KOPT-K1 (cell line): Measurements from ENCODE around the gene R3HCC1L.
"Not testable (repeated sequence)": the region's sequence is repeated elsewhere in the genome, so short reads cannot be mapped to it uniquely, and the experiment has no call there.

Source experiments
- H3K27ac ChIP-seq: fragments of 200-600 bp; sonication (generic); 2 replicates; pipeline ENCODE4 v1.5.1; 2016; ENCODE audit warnings: antibody characterized with exemption, mild to moderate bottlenecking, low read depth, low read length; ENCODE audit not compliant: poor library complexity, severe bottlenecking
- H3K36me3 ChIP-seq: fragments of 200-600 bp; sonication (generic); 2 replicates; pipeline ENCODE4 v1.5.1; 2017; ENCODE audit warnings: antibody characterized with exemption, mild to moderate bottlenecking, low read length, moderate library complexity; ENCODE audit not compliant: insufficient read depth
- H3K9me3 ChIP-seq: fragments of 200-600 bp; sonication (generic); 2 replicates; pipeline ENCODE4 v1.5.1; 2017; ENCODE audit warnings: antibody characterized with exemption, low read length, mild to moderate bottlenecking; ENCODE audit not compliant: insufficient read depth, poor library complexity, severe bottlenecking

Gene R3HCC1L

DNA sequence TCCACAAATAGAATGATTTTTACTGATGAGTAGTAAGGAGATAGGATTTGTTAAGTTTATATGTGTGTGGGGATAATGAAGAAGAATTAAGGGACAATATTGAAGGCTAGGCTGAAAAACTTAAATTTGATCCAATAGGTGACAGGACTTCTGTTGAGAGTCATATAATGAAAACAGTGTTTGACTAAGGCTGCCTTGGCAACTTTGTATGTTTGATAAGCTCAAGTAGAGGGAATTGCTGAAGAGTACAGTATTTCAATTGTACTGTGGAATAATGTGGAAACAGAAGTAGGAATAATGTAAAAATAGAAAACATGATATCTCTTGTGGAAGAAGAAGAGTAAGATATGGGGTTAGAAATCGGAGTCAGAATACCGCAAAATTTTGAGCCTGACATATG lies 10.5 kb downstream of the R3HCC1L start:
- peaks cover 4% of the 10 kb centered on the region; the same call in 1 of the 2 replicates for H3K36me3 ChIP-seq
- H3K27ac ChIP-seq: no peak overlapping the region
- H3K9me3 ChIP-seq: peaks cover 34% of the 10 kb centered on the region

DNA sequence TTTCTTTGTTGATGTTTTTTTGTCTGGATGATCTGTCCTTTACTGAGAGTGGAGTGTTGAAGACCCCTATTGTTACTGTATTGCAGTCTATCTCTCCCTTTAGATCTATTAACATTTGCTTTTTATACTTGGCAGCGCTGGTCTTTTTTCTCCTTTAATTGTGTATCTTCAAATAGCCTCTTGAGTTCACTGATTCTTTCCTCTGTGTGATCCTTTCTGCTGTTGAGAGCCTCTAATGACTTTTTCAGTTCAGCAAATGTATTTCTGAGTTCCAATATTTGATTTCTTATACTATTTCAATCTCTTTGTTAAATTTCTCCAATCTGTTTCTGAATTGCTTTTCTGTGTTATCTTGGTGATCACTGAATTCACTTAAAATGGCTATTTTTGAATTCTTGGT lies 15.4 kb downstream of the R3HCC1L start:
- peaks cover 13% of the 10 kb centered on the region; the same call in 1 of the 2 replicates for H3K36me3 ChIP-seq
- H3K9me3 ChIP-seq: peaks cover 54% of the 10 kb centered on the region

DNA sequence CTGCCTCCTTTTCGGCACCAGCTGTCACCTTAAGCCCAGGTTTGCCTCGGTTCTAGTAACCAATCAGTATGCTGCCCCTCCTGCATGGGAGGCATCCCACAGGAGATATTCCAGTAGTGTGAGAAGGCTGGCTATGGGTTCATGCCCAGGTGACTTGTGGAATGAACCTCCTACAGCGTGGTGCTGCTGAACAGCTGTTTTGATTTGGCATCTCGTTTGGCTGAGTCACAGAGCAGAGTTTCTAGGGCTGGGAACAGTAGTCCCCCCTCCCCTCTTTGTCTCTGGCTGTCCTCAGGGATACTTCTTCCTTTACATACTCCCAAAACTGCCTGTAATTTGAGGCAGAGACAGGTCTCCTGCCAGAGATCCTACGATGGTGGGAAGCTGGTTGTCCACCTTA lies 16.1 kb downstream of the R3HCC1L start:
- peaks cover 13% of the 10 kb centered on the region; the same call in 1 of the 2 replicates for H3K36me3 ChIP-seq
- no peak overlapping the region for H3K27ac ChIP-seq
- H3K9me3 ChIP-seq: peaks cover 54% of the 10 kb centered on the region

More for the DNA sequence above, 15.4 kb downstream of the R3HCC1L start:
- H3K27ac ChIP-seq: no peak overlapping the region

DNA sequence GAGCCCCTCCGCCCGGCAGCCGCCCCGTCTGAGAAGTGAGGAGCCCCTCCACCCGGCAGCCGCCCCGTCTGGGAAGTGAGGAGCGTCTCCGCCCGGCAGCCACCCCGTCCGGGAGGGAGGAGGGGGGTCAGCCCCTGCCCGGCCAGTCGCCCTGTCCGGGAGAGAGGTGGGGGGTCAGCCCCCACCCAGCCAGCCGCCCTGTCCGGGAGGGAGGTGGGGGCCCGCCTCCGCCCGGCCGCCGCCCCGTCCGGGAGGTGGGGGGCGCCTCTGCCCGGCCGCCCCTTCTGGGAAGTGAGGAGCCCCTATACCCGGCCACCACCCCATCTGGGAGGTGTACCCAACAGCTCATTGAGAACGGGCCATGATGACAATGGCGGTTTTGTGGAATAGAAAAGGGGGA lies 18.3 kb downstream of the R3HCC1L start:
- H3K27ac ChIP-seq: not testable (repeated sequence)
- Histone ChIP-seq H3K9me3 (peaks cover 38% of the 10 kb centered on the region), H3K36me3 (peaks cover 28% of the 10 kb centered on the region)

DNA sequence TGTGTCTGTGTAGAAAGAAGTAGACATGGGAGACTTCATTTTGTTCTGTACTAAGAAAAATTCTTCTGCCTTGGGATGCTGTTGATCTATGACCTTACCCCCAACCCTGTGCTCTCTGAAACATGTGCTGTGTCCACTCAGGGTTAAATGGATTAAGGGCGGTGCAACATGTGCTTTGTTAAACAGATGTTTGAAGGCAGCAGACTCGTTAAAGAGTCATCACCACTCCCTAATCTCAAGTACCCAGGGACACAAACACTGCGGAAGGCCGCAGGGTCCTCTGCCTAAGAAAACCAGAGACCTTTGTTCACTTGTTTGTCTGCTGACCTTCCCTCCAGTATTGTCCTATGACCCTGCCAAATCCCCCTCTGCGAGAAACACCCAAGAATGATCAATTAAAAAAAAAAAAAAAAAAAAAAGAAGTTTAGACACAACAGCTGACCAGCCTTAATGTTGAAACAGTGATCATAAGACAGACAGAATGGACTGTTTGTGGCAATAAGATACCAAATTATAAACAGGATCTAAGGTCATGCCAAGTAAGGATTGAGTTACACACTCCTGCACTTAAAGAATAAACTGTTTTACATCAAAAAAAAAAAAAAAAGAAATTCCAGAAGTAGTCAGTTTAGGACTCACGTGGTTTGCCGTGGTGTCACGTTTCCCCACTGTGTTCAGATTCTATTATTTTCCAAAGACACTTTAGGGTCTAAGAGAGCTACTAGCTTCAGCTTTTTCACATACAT lies 18.9 kb downstream of the R3HCC1L start:
- not testable (repeated sequence) for H3K27ac ChIP-seq
- peaks cover 28% of the 10 kb centered on the region for H3K36me3 ChIP-seq

DNA sequence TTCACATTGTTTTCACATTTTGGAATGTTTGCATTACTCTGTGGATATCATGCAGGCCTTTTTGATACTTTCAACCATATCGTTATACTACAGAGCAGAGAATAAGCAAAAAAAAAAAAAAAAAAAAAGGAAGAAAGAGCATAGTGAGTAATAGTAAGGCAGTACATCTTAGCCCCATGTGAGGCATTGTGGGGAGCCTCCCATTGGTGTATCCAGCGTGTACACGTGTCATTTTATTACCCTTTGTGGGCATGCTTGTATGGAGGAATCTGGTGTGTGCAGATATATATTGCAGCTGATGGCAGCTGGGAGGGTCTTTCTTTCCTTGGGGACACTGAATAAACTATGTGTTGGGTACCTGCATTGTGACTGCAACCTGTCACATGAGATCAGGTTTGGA lies 19.6 kb downstream of the R3HCC1L start:
- Histone ChIP-seq H3K27ac (no peak overlapping the region), H3K36me3 (peaks cover 28% of the 10 kb centered on the region), H3K9me3 (peaks cover 29% of the 10 kb centered on the region)

More for the DNA sequence above, 18.9 kb downstream of the R3HCC1L start:
- H3K9me3 ChIP-seq: peaks cover 35% of the 10 kb centered on the region

DNA sequence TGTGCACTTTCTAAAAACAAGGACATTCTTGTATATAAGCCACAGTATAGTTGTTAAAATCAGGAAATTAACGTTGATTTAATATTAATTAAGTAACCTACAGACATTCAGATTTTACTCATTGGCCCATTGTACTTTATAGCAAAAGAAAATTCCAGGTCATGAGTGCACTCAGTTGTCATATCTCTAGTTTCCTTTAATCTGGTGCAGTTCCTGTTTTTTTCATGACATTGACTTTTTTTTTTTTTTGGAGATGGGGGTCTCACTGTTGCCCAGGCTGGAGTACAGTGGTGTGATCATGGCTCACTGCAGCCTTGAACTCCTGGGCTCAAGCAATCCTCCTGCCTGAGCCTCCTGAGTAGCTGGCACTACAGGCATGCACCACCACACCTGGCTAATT lies 24.1 kb downstream of the R3HCC1L start:
- H3K27ac ChIP-seq: no peak overlapping the region
- H3K36me3 ChIP-seq: peaks cover 31% of the 10 kb centered on the region
- no peaks in the 10 kb centered on the region for H3K9me3 ChIP-seq

DNA sequence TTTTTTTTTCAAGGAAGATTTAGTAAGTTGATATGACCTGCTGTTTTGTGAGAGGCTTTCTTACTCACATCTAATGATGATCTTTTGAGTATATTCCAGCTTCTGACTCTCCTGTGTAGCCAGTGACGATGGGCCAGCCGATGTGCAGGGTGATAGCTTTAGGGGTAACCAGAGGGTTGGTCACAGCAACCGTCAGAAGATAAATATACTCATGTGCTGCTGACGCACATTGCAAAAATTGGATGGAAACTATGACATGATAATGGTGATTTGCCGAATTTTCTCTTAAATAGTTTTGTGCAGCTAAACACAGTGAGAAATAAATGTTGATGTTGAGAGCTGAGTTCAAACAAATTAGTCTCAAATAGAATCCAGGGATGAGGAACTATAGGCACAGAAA lies 29.5 kb downstream of the R3HCC1L start:
- peaks cover 69% of the 10 kb centered on the region for H3K36me3 ChIP-seq
- H3K9me3 ChIP-seq: no peaks in the 10 kb centered on the region
- no peak overlapping the region for H3K27ac ChIP-seq

DNA sequence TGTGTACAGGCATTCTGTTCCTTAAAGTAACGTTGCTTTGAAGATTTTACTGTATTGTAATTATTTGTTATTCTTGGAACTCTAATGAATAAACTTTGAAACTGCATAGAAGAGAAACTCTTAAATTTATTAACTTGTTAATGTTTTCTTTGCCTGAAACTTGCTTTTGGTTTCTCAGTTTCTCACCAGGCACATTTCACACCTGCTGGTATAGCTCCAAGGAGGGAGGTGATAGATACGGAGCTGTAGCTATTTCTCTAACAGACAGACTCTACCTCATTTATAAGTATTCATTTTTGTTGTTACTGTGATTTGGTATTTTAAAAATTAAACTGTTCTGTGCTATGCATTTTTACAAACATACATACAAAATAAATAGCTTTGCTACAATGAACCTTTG lies 32.7 kb downstream of the R3HCC1L start:
- Histone ChIP-seq H3K36me3 (peaks cover 91% of the 10 kb centered on the region), H3K27ac (no peak overlapping the region), H3K9me3 (no peaks in the 10 kb centered on the region)

DNA sequence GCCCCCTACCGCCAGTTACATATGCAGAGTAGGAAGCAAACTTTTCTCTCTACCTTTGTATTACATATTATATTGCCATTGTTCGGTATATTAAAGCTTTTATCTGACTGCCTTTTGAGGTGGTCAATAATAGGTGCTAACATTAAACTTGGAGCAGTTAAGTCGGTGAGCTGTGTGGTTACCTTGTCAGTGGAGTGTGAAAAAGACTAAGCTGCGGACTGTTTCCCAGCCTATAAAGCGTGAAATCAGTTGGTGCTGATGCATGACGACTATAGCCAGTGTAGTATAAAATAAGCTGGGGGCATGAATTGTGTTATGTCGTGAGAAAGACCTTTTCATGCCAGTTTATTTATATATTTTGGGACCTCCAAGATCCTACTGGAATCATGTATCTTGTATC lies 33.7 kb downstream of the R3HCC1L start:
- H3K27ac ChIP-seq: no peak overlapping the region
- no peaks in the 10 kb centered on the region for H3K9me3 ChIP-seq
- H3K36me3 ChIP-seq: peaks cover 90% of the 10 kb centered on the region

DNA sequence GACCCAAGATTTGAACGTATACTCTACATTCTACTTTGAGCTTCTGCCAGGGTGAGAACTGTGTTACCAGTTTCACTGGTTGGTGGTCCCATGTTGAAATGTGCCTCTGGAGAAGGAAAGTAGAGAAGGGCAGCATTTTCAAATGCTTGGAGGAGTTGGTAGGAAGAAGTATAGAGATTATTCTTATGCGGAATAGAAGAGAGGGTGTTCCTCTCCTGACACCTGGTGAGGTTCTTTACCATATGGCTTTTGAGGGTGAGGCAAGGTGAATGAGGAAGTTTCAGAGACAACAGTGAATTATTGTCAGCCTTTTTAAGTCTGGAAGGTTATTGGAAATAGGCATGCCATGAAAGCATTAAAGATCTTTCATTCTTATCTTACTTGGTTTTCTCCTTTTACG lies 34.3 kb downstream of the R3HCC1L start:
- H3K27ac ChIP-seq: no peak overlapping the region
- H3K36me3 ChIP-seq: peaks cover 89% of the 10 kb centered on the region
- no peaks in the 10 kb centered on the region for H3K9me3 ChIP-seq

DNA sequence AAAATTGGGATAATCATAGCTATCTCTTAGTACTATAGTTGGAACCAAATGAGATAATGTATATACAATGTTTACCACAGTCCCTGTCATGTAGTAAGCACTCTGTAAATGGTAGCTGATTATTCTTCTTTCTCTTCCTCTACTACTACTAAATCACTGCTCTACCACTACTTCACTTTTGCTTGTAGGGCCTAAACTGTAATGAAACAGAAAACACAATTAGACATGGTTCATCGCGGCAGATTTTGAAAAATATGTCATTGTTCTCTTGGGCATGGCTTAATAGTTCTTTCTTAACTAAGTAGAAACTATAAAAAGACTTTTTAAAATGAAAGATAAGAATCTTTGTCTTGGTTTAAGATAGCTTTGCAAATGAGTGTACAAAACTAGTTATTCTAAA lies 34.9 kb downstream of the R3HCC1L start:
- Histone ChIP-seq H3K36me3 (peaks cover 84% of the 10 kb centered on the region), H3K27ac (no peak overlapping the region), H3K9me3 (no peaks in the 10 kb centered on the region)

DNA sequence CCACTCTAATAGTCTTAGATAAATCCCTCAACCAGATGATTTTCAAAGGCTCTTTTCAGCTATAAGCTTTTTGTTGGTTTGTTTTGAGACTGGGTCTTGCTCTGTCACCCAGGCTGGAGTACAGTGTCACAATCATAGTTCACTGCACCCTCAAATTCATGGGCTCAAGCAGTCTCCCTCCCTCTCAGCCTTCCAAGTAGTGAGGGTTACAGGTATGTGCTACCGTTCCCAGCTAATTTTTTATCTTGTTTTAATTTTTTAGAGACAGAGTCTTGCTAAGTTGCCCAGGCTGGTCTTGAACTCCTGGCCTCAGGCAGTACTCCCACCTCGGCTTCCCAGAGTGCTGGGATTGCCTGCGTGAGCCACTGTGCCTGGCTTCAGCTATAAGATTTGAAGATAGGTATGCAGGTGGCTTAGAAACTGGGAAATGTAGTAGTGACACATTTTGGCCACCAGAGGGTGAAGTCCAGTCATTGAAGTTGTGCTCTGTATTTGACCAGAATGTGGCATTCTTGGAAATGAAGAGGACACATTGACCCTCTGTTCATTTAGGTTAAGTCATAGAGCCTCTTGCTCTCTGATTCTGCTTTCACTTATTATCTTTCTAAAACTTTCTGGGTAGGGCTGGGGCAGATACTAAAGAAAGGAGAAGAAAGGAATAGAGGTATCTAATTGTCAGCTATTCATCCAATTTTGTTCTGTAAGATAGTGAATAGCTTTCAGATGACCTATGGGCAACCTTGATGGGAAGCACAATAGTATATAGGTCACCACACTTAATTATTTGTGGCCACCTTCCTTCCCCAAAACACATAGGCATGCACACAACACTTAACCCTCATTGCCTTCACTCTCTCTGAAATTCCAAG lies 36.0 kb downstream of the R3HCC1L start:
- H3K36me3 ChIP-seq: peaks cover 81% of the 10 kb centered on the region
- no peaks in the 10 kb centered on the region for H3K9me3 ChIP-seq
- H3K27ac ChIP-seq: no peak overlapping the region

DNA sequence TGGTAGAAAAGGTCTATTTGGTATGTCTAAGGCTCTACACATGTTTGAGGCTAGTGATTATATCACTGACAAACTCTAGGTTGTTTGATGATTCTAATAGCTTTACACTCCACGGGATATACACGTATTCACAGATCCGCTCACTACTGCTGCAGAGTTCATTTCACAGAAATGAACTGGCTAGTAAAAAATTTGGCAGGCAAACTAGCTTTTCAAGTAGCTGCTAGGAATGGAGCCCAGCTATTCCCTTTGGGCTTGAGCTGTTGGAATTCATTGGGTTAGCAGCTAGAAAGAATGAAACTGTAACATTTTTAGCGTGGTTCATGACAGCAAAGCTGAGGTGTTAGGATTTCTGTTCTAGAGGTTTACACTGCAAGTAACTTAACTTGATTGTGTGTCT lies 37.6 kb downstream of the R3HCC1L start:
- H3K36me3 ChIP-seq: peaks cover 65% of the 10 kb centered on the region
- no peak overlapping the region for H3K27ac ChIP-seq
- no peaks in the 10 kb centered on the region for H3K9me3 ChIP-seq

DNA sequence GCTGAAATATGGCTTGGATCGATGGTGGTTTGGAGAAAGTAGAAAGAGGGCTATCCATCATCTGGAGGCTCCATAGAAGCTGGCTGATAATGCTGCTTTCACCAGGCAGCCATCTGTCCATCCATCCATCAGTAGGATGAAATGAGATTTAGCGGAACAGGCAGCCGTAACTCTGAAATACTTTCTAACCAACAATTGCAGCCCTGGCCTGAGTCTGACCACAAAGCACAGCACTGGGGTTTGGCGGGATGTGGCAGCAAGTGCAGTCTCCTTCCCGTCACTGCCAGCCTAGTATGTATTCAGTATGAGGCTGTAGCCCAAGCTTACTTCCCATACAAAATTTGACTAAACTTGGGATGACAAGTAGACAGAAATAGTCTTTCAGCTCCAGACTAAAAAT lies 38.0 kb downstream of the R3HCC1L start:
- no peak overlapping the region for H3K27ac ChIP-seq
- no peaks in the 10 kb centered on the region for H3K9me3 ChIP-seq
- H3K36me3 ChIP-seq: peaks cover 61% of the 10 kb centered on the region
